GOT3 (cell line): ENCODE data around the gene MALL.
"Not testable (repeated sequence)": the region's sequence is repeated elsewhere in the genome, so short reads cannot be mapped to it uniquely, and the experiment has no call there.

Experiments
- DNase-seq: peaks from one replicate; lab custom pipeline; 2025; ENCODE audit warnings: mixed read lengths; lab: John Stamatoyannopoulos, UW

The MALL gene

DNA sequence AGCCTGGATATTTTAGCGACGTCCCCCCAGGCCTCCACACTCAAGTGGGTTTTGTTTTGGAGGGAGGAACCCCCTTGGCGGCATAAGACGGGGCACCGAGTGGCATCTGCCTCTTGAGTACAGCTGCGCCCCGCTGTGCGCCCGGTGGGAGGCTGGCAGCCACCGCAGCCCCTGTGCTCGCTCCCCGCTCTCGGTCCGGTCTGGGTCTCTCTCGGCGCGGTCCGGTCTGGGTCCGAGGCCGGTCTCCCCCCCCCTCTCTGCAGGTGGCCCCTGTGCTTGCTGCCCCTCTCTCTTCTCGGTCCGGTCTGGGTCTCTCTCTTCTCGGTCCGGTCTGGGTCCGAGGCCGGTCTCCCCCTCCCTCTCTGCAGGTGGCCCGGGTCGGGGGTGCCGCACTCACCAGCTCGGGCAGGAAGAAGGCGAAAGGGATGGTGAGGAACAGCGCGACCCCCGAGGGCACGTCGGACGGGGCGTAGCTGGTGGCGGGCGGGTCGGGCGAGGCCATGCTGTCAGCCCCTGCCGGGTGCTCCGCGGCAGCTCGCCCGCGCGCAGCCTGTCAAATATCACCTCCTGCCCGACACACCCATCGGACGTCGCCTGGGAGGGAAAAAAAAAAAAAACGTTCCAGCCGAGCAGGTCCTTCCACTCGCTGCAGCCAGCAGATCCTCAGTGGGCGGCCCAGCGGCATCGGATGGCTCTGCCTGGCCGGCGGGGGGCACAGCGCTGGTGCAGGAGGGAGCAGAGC is at the start of gene MALL:
Gene MALL (minus strand): TSS at position 532 of the 742 bp plus-strand sequence. CDS start 30 bp downstream, at position 502.
- DNase-seq, result no peak

DNA sequence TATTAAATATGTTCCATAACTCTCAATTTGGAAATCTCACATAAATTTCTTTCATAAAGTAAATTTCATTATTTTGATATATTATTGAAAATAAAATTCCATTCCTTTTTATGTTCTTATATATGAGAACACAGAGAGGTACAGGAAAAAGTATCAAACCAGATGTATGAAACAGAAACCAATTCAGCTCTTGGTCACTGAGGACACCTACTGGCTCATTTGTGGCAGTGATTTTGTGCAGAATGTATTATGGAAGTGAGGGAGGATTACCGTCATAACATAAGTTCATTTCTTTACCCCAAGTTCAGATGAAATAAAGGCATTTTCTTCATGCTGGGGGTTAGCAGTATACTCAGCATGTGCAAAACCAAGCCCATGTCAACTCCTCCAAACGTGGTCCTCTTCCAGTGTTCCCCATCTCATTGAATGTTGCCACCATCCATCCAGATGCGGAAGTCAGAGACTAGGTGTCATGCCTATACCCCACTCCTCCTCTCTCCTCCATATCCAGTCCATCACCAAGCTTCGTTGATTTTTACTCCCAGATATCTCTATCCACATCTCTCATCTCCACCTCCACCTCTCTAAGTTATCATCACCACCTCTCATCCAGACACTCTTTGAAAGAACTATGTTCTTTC is 41.7 kb upstream of the MALL start:
- no peak for DNase-seq

DNA sequence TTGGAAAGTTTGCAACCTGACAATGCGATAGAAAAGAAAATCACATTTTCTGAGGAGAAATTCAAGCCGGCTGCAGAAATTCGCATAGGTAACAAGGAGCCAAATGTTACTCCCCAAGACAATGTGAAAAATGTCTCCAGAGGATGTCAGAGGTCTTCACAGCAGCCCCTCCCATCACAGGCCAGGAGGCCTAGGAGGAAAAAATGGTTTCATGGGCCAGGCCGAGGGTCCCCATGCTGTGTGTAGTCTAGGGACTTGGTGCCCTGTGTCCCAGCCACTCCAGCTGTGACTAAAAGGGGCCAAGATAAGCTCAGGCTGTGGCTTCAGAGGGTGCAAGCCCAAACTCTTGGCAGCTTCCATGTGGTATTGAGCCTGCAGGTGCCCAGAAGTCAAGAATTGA is 39.2 kb upstream of the MALL start:
- not testable (repeated sequence) for DNase-seq

DNA sequence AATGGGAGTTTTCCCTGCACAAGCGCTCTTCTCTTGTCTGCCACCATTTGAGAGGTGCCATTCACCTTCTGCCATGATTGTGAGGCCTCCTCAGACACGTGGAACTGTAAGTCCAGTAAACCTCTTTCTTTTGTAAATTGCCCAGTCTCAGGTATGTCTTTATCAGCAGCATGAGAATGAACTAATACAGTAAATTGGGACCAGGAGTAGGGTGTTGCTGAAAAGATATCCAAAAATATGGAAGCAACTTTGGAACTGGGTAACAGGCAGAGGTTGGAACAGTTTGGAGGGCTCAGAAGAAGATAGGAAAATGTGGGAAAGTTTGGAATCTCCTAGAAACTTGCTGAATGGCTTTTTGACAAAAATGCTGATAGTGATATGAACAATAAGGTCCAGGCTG is 38.6 kb upstream of the MALL start:
- DNase-seq, result not testable (repeated sequence)

DNA sequence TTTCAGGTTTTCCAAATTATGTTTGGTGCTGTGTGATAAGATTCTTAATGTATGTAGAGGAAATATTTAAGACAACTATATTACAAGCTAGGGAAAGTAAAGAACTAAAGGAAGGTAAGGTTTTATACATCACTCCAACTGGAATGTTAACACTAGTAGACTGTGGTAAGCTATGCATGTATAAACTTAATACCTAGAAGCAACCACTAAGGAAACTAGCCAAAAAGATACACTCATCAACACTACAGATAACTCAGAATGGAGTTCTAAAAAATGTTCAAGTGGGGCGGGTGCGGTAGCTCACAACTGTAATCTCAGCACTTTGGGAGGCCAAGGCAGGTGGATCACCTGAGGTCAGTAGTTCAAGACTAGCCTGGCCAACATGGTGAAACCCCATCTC is 37.8 kb upstream of the MALL start:
- no peak for DNase-seq

DNA sequence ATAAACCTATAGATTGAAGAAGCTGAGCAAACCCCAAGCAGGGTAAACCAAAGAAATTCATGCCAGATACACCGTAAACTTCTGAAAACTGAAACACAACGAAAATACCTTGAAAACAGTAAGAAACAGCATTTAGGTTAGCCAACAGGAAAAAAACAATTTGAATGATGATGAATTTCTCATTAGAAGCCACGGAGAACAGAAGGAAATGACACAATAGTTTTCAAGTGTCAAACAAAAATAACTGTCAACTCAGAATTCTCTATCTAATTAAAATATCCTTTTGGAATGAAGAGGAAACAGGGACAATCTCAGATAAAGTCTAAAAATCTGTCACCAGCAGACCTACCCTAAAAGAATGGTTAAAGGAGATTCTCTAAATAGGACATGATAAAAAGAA is 37.3 kb upstream of the MALL start:
- no peak for DNase-seq

DNA sequence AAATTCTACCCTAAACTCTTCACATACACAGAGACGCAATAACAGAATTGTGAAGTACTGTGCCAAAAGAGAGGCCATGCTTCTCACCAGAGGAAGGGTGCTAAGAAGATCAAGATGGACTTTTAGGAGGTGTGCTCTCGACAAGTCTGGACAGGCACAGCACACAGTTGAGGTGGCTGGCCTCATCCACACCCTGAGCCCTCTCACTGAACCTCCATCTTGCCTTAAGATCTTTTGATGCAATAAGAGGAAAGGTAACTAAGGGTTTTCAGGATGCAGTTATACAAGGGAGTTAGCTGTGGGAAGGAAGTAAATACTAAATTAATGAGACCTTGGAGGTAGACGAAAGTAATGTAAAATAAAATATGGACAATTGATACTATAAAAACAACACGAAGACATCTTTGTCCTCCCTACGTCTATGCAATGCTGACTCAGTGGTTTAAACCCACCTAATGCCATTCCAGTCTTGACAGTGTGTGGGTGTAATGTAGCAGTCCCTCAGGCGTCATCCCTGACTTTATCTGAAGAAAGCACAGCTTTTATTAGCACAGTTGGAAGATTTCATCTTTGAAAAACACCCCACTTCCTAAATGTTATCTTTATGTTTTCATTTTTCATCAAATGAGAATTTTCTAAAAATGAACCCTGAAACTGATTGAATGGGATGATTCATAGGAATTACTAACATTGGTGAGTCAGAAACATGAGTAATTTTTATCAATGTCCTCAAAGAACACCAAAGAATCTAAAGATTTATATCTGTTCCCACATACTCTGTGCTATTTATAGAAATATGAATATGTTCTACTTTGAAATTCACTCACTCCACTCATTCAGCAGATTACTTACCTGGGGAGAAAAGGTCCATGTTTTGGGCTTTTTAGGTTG is 34.0 kb upstream of the MALL start:
- DNase-seq, result no peak

DNA sequence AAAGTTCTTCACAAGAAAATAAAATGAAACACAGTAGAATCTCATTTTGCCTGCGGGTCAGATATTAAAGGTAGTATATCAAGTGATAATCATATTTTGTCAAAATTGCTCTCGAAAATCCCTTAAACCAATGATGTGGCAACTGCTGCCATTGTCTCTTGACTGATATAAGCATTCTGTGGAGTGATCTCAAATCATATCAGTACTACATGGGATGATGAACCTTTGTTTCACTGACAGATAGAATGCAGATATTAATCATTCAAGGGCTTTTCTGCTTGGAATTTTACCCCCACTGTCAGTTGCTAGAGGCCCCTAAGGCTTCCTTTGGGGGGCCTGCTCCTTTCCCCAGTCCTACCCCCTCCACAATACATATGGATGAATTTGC is 31.3 kb upstream of the MALL start:
- DNase-seq, result no peak

DNA sequence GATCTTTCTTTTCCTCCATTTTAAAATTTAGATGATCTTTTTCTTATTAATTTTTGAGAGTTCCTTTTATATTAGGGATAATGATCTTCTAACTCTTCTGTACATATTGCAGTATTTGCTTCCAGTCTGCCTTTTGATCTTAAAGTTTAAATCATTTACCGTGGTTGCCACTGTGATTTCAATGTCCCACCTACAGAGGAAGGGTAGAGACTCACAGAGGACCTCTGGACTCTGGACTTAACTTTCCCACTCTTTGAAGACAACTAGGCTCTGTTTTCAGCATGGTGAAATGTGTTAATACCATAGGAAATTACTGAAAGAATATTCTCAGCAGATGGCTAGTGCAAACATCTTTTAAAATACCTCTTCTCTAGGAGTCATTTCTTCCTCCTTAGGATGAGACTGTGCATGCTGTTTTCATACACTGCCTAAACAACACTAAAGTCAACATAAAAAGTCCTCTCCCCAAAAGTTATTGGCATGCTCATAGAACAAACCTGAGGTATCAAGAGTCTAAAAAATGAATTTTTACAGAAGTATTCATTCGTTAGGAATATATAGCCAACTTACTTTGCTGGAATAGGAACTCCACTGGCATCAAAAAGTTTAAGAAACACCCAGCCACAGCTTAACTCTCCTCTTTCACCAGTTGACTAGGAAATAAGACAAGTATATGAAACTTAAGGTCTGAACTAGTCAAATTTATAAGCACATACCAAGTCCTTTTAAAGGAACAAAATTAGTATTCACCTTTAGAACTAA is 30.7 kb upstream of the MALL start:
- DNase-seq, result no peak

DNA sequence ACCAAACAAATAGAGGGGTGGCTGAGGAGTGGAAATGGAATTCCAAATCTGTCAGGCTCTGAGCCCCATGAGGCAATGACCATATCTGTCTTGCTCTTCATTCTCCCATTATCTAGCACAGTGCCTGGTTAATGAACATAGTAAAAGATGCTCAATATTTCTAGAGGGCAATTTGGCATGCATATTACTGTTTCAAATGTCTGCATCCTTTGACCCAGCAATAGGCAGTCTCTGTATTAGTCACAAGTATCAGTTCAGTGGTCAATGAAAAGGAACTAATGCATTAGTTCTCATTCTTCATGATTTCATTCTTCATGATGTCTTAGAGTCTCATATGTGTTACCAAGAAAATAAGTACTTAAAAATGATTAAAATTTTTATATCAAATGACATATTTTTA is 28.4 kb upstream of the MALL start:
- no peak for DNase-seq

DNA sequence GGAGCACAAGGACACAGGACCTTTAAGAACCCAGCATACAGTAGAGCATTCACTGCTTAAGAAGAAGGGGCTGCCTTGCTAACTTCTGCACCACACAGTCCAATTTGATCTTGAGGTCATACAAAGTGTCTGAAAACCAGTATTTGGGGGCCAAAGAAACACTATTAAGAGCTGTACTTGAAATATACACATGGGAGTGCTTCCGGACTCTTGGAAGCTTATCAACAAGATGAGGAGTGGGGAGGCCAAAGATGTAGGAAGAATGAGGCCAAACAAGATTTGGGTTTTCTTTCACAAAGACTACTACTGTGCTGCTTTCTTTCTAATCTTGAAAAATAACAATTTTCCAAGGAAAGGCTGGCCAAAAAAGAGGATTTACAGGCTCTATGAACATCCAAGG is 24.8 kb upstream of the MALL start:
- DNase-seq, result no peak

DNA sequence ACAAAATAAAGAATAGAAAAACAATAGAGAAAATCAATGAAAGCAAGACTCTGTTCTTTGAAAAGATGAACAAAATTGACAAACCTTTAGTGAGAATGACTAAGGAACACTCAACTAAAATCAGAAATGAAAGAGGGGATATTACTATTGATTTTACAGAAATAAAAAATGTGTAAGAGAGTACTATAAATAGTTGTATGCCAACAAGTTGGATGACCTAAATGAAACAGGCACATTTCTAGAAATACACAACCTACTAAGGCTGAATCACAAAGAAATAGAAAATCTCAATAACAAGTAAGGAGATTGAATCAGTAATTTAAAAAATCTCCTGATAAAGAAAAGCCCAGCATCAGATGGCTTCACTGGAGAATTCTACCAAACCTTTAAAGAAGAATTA is 18.4 kb upstream of the MALL start:
- DNase-seq, result no peak

DNA sequence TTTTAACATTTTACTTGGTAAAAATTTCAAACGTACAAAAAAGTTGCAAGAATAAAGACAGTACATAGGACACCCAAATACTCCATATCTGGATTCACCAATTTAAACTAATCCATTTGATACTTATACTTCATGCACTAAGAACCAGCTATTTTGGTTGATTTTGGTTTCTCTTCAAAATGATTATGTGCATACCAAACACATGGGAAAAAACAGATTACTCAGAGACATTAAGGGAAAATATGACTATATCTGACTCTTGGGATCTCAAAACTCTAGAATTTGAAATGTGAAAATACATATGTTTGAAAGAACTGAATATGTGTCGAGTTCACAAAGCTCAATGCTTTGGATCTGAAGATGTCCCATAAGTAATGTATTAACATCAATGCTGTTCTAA is 15.5 kb upstream of the MALL start:
- DNase-seq, result no peak

DNA sequence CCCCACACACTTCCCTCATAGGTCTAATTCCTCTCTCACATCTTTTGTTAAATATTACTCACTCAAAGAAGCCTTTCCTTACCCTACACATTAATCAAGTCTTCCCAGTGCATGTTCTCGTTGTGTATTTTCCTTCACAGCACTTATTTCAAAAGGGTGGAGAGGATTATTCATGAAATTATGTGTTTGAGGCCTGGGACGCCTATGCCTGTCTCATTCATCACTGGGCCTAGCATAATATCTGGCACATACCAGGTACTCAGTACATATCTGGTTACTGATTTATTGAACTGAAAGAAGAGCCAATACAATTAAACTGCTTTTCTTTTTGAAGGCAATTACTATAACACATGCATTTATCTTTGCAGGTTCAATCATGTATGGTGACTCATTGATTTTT is 15.1 kb upstream of the MALL start:
- no peak for DNase-seq

DNA sequence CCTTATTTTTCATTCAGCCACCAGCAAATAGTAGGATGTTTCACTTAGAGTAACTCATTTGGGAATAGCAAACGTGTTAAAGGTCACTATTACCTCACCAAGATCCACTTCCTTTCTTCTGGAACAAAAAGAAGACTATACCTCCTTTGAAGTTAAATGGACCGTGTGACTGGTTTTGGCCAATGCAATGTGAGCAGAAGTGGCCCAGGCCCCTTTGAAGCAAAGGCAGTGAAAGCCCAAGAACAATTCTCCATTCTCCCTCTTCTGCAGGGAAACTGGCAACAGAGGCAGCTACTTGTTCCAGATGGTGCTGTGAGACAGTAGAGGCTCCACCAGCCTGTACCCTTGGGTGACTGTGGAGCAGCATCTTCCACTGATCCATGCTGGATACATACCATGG is 11.3 kb upstream of the MALL start:
- DNase-seq, result no peak

DNA sequence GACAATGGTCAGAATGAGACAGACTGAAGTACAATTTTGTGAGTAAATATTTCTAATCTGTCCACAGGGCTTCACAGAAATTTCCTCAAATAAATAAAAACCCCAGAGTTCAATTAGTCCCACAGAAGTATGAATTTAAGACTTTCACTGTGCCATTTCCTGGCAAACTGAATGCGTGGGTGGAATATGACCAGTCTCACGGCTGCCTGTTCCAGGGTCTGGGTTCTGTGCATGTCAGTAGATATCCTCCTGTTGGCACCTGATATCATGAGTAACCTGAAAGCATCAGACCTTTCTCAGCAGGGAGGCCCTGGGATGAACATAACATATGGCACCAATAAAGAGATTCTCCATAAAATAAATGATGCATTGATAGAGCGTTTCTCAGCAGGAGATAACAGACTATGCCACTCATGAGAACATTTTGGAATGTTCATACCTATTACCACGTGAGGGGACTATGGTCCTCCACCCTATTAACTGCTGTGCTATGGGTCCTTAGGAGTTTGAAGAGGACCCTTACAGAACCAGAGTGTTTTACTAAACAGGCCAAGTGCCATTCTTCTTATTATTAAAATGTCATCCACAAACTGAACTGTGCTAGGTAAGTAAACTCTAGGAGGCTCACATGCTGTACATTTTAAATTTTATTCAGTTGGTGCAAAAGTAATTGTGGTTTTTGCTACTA is 10.6 kb upstream of the MALL start:
- no peak for DNase-seq

DNA sequence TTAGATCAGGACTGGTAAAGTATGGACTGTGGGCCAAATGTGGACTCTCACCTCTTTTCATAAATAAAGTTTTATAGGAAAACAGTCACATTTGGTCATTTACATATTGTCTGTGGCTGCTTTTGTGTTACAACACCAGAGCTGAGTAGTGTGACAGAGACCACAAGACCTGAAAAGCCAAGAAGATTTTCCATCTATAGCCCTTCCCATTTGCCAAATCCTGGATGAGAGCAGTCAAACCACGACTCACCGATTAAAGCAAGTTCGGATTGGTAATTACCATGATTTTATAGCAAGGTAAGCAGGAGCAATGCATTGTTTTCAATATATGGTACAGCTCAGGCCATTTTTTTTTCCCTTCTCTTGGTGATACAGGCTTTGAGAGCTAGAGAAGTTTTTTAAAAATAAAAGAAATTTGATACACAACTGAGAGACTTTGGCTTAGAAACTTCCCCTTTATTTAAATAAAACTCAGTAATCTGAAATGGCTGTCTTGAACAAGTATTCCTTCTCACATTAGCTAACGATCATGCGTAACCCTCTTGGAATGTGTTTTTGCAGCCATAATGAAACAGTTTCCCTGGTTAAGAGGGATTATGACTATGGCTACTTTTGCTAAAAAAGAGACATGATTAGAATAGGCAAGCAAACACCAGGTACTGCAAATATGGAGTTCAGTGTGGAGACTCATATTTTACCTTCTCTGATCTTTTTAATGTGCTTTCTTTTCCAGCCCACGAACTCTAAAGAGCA is 9.5 kb upstream of the MALL start:
- DNase-seq, result no peak

DNA sequence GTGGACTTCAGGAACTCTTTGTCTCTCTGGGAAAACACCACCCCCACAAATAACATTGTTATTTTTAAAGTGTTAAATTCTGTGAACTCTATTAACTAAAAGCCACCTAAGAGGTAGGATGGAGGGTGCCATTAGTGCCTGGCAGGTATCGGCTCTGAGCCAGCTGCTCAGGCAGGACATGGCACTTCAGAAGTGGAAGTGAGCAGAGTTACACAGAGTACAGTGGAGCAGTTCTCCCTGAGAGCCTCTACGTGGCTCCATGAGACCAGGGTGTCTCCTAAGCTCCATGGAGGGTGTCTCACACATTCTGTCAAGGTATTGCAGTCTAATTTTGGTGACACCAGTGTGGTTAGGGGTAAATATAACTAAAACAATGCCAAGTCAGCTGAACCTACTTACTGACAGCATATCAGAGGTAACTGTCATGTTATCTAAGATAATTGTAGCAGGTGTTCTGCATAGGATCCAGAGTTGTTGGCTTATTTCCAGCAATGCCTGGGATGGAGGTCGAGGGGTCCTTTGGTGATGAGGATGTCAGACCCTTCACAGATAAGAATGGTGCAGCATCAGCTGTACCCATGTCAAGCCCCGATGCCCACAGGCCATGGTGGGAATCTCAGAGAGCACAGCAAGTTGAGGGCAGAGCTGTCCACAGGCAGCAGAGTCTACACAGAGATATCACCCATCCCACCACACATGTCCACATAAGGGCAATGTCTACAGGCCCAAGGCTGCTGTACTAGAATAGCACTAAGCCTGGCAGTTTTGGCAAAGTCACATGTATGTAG is 8.6 kb upstream of the MALL start:
- no peak for DNase-seq

DNA sequence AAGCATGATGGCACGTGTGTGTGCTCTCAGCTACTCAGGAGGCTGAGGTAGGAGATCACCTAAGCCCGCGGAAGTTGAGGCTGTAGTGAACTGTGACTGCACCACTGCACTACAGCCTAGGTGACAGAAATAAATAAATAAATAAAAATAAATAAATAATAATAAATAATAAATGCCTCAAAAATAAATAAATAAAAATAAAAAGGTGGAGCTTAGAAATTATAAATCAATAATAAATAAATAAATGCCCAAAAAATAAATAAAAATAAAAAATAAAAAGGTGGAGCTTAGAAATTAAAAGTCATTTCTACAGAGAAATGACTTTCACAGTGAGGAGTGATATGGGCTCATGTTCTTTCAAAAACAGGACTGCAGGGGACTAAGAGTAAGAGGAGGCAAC is 6.0 kb upstream of the MALL start:
- DNase-seq, result no peak

DNA sequence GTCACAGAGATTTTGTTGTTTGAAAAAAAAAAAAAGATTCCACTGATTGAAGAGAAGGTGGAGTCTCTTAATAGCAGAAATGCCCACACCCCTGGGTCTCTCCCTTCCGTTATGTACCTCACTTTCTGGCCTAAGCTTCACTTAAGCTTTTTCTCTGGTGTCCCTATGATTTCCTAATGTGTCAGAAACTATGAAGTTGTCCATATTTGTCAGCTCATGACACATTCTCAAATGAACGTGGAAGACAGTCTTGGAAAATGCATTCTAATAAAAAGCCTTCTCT is 5.4 kb upstream of the MALL start:
- DNase-seq, result no peak
